ENCODE results near the gene PKN1. TPM values are rescaled to one million over a fixed set of nuclear protein-coding genes. Genes with fewer than 3 reads are reported as not detected.
A peak's percentile ranks its signal among the peaks of the same experiment; 100 is the strongest.

The PKN1 gene
- total and polyA plus RNA-seq, 2 of the 13 experiments (the other 11 are each of a cell fraction or from before 2014, with no cell fraction given), result 45.7 to 54.5 TPM

GRCh38 chr19:14432791-14433553 lies at the start of gene PKN1 (continued):
- no peak for TF ChIP-seq NR3C1 (CRISPR knock-in tag; IDR thresholded peaks at IDR 0.05)
- TF ChIP-seq MYC (CRISPR knock-in tag; IDR thresholded peaks at IDR 0.05; ENCODE audit: borderline replicate concordance), result no peak
- TF ChIP-seq ARID3A (IDR thresholded peaks at IDR 0.05; ENCODE audit: low read depth, low read length), result no peak
- TF ChIP-seq IRF2 (CRISPR knock-in tag; IDR thresholded peaks at IDR 0.05), result no peak
- no peak for TF ChIP-seq GTF3A (CRISPR knock-in tag; conservative IDR thresholded peaks at IDR 0.05)
- no peak for TF ChIP-seq ZNF18 (CRISPR knock-in tag; IDR thresholded peaks at IDR 0.05; ENCODE audit: insufficient replicate concordance)
- no peak for TF ChIP-seq TOPORS (CRISPR knock-in tag; IDR thresholded peaks at IDR 0.05)
- TF ChIP-seq ZNF816 (CRISPR knock-in tag; IDR thresholded peaks at IDR 0.05; ENCODE audit: borderline replicate concordance), result no peak
- no peak for TF ChIP-seq ZNF552 (CRISPR knock-in tag; IDR thresholded peaks at IDR 0.05; ENCODE audit: borderline replicate concordance)
- TF ChIP-seq ZNF367 (CRISPR knock-in tag; IDR thresholded peaks at IDR 0.05; ENCODE audit: borderline replicate concordance), result no peak
- no peak for TF ChIP-seq IRX3 (CRISPR knock-in tag; IDR thresholded peaks at IDR 0.05; ENCODE audit: borderline replicate concordance, low read depth)
- TF ChIP-seq GFI1 (CRISPR knock-in tag; IDR thresholded peaks at IDR 0.05; ENCODE audit: borderline replicate concordance), result no peak
- TF ChIP-seq POLR2A (IDR thresholded peaks at IDR 0.05; ENCODE audit: insufficient read depth in 1 of 2, low read depth in 2 of 2, low read length in 2 of 2), result peak in 1 of 2 experiments; percentile 49; a peak in 2 of 4 replicates
- no peak for TF ChIP-seq NR2F2 (IDR thresholded peaks at IDR 0.05; ENCODE audit: borderline replicate concordance, low read depth)
- no peak for TF ChIP-seq SMARCE1 (IDR thresholded peaks at IDR 0.05; ENCODE audit: borderline replicate concordance)
- TF ChIP-seq ZNF451 (CRISPR knock-in tag; IDR thresholded peaks at IDR 0.05), result no peak
- TF ChIP-seq HNRNPK (IDR thresholded peaks at IDR 0.05; ENCODE audit: low read depth, low read length, poor library complexity, severe bottlenecking), result peak; percentile 5
- TF ChIP-seq HES4 (CRISPR knock-in tag; IDR thresholded peaks at IDR 0.05; ENCODE audit: borderline replicate concordance), result no peak
- no peak; the same call in 1 of the 2 replicates for TF ChIP-seq ZNF788 (CRISPR knock-in tag; IDR thresholded peaks at IDR 0.05; ENCODE audit: borderline replicate concordance)
- no peak for TF ChIP-seq NCOR1 (IDR thresholded peaks at IDR 0.05; ENCODE audit: borderline replicate concordance, low read length)
- no peak for TF ChIP-seq ATF4 (CRISPR knock-in tag; IDR thresholded peaks at IDR 0.05)
- TF ChIP-seq CENPT (CRISPR knock-in tag; IDR thresholded peaks at IDR 0.05; ENCODE audit: low read depth), result no peak
- TF ChIP-seq ZNF264 (CRISPR knock-in tag; IDR thresholded peaks at IDR 0.05), result no peak
- no peak for TF ChIP-seq PLRG1 (conservative IDR thresholded peaks at IDR 0.05)

Data from HepG2 (cell line).